K562 (cell line): ENCODE measurements around the gene POP5. TPM values are rescaled to one million over a fixed set of nuclear protein-coding genes. Genes with fewer than 3 reads are reported as not detected.
A peak's percentile ranks its signal among the peaks of the same experiment; 100 is the strongest.

ENCODE experiments used
- CHD2 ChIP-seq: IDR thresholded peaks from 2 replicates; pipeline ENCODE4 v1.6.1; 2011; ENCODE audit warnings: low read depth, low read length
- CHD4 ChIP-seq: fragments of 200-600 bp; sonication (generic); IDR thresholded peaks from 3 replicates; pipeline ENCODE4 v1.6.1; 2012; ENCODE audit warnings: low read depth, mild to moderate bottlenecking, mixed read lengths, low read length, inconsistent platforms; ENCODE audit not compliant: insufficient read depth, insufficient replicate concordance, poor library complexity, severe bottlenecking
- GABPB1 ChIP-seq: sonication (generic); formaldehyde crosslinking; IDR thresholded peaks from 2 replicates; pipeline ENCODE4 v1.8.0; 2022; ENCODE audit warnings: mild to moderate bottlenecking, missing genetic modification reagents
- HNRNPUL1 ChIP-seq: fragments of 200-400 bp; formaldehyde crosslinking; IDR thresholded peaks from 2 replicates; pipeline ENCODE4 v1.6.1; 2017; ENCODE audit warnings: low read length
- KDM2B ChIP-seq: fragments of 250-450 bp; sonication (Bioruptor Pico); IDR thresholded peaks from 2 replicates; pipeline ENCODE4 v1.8.0; 2021; ENCODE audit warnings: mild to moderate bottlenecking, moderate library complexity
- NCOA1 ChIP-seq: fragments of 450-650 bp; IDR thresholded peaks from 2 replicates; pipeline ENCODE4 v1.6.1; 2016; ENCODE audit warnings: low read depth
- NR0B1 ChIP-seq: fragments of 450-650 bp; IDR thresholded peaks from one replicate; pipeline ENCODE4 v1.6.1; 2018; ENCODE audit warnings: mild to moderate bottlenecking, moderate library complexity; ENCODE audit not compliant: partially characterized antibody
- PCBP1 ChIP-seq: fragments of 200-400 bp; formaldehyde crosslinking; IDR thresholded peaks from 2 replicates; pipeline ENCODE4 v1.6.1; 2018; ENCODE audit warnings: mild to moderate bottlenecking, low read depth, low read length; ENCODE audit not compliant: poor library complexity, severe bottlenecking
- REST ChIP-seq, 2 experiments: fragments of 450-650 bp; formaldehyde crosslinking in 1 of 2; IDR thresholded peaks; 2 replicates each; pipeline versions ENCODE4 v1.4.0 to v1.6.1; 2014 to 2020; ENCODE audit warnings: mild to moderate bottlenecking in 2 of 2, borderline replicate concordance in 1 of 2, low read depth in 1 of 2
- RNF2 ChIP-seq: sonication (generic); IDR thresholded peaks from 2 replicates; pipeline ENCODE4 v1.6.1; 2016
- SOX6 ChIP-seq: fragments of 450-650 bp; IDR thresholded peaks from 2 replicates; pipeline ENCODE4 v1.6.1; 2014; ENCODE audit warnings: mild to moderate bottlenecking
- SP1 ChIP-seq: sonication (generic); formaldehyde crosslinking; IDR thresholded peaks from 2 replicates; pipeline ENCODE4 v1.8.1; 2022; ENCODE audit warnings: mild to moderate bottlenecking, missing genetic modification reagents
- STAT6 ChIP-seq: sonication (generic); formaldehyde crosslinking; IDR thresholded peaks from 2 replicates; pipeline ENCODE4 v1.8.1; 2023; ENCODE audit warnings: mild to moderate bottlenecking, missing genetic modification reagents
- ZNF77 ChIP-seq: fragments of 250-450 bp; sonication (Bioruptor Pico); IDR thresholded peaks from 2 replicates; pipeline ENCODE4 v1.5.0; 2020
- polyA plus RNA-seq, 8 experiments: library from polyadenylated mRNA; depleted of rRNA in 4 of 8; stranded (reverse) in 5 of 8; unstranded in 3 of 8; fragments of >200 nt; fragmentation: Nextera tagmentation in 2 of 8; fragmentation: Illumina TruSeq in 1 of 8; extraction: Ambion mirVana in 2 of 8; extraction: Trizol in 1 of 8; gene quantifications; 2 replicates each; pipeline versions ENCODE4 v1.2.1 to v1.2.3, GENCODE V29; 2011 to 2014; ENCODE audit warnings: inconsistent platforms in 1 of 8, missing spikeins in 1 of 8
- total RNA-seq, 7 experiments: library from RNA; depleted of rRNA in 6 of 7; stranded (reverse); fragments of >200 nt in 6 of 7; fragmentation: Illumina TruSeq in 2 of 7; extraction: Trizol in 2 of 7; gene quantifications; 2 replicates each; pipeline versions ENCODE4 v1.2.1 to v1.2.3, GENCODE V29; 2011 to 2021; ENCODE audit warnings: low replicate concordance in 1 of 7

The POP5 gene
- total and polyA plus RNA-seq, 9 of the 15 experiments (the other 6 are each of a cell fraction or from before 2014, with no cell fraction given) = 57.5 to 253 (median 73.8) TPM

- TF ChIP-seq REST (IDR thresholded peaks at IDR 0.05; ENCODE audit: borderline replicate concordance) = no peak
- peak; percentile 27; the same call in 1 of the 2 replicates for TF ChIP-seq REST (CRISPR knock-in tag; IDR thresholded peaks at IDR 0.05; ENCODE audit: low read depth)
- TF ChIP-seq HNRNPUL1 = no peak
- TF ChIP-seq ZNF77 (CRISPR knock-in tag) = no peak
- no peak for TF ChIP-seq STAT6 (CRISPR knock-in tag)
- TF ChIP-seq KDM2B (CRISPR knock-in tag) = 0 out of 2 replicates have a peak, but pooled peaks have one; percentile 23
- TF ChIP-seq NCOA1 = 0 out of 2 replicates have a peak, but pooled peaks have one; percentile 26
- no peak for TF ChIP-seq SOX6
- no peak for TF ChIP-seq CHD4
- no peak for TF ChIP-seq NR0B1
- peak; percentile 55 for TF ChIP-seq PCBP1
- peak; percentile 65; the same call in 1 of the 2 replicates for TF ChIP-seq SP1 (CRISPR knock-in tag)
- TF ChIP-seq CHD2 = 0 out of 2 replicates have a peak, but pooled peaks have one; percentile 5
- TF ChIP-seq GABPB1 (CRISPR knock-in tag) = peak; percentile 91
- TF ChIP-seq RNF2 = no peak; the same call in 1 of the 2 replicates
Observed at GRCh38 chr12:120580787-120581723, at the start of gene POP5 (continued).
